ENCODE measurements around the gene TUBGCP2. TPM values are rescaled to one million over a fixed set of nuclear protein-coding genes. Genes with fewer than 3 reads are reported as not detected.
A peak's percentile ranks its signal among the peaks of the same experiment; 100 is the strongest.

TUBGCP2 gene
- total RNA-seq, 1 experiment from 2014 or later: 21.4 TPM

DNA sequence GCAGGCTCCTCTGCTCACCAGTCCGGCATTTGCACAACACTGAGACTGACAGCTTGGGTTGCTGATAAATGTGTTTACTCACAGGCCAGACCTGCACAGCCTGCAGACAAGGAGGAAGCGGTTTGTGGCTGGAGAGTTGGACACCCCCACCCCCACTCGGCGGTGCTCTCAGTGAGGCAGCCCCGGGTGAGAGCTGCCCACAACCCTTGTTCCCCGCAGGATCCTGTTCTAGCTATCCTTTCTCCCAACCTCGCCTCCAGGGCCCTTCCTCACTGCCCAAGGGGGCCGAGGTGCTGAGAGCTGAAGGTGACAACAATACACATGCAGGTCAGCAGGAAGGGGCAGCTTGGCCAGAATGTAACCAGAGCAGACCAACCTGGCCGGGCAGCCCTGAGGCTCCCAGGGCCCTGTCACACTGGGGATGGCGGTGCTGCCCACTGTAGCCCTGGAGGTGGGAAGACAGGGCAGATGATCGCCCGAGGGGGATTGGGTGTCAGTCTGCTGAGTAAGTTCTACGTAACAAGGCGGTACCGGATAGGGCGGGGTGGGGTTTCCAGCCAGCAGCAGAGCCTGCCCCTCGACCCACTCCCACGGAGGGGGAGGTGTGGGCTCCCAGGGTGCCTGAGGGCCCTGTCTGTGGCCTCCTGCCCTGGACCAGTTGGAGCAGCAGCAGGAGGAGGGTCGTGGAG lies 30.0 kb downstream of the TUBGCP2 start:
- Histone ChIP-seq H3K79me2 (ENCODE audit: low read length) (no peaks in the 10 kb centered on the region), H3K27ac (ENCODE audit: low read length) (no peak overlapping the region), H3K9ac (ENCODE audit: low read length) (no peak overlapping the region), H4K20me1 (ENCODE audit: insufficient read depth, low read depth, low read length) (peaks cover 21% of the 10 kb centered on the region; the same call in 1 of the 2 replicates), H2AFZ (ENCODE audit: low read length) (no peak overlapping the region), H3K4me3 (ENCODE audit: low read length) (no peak overlapping the region), H3K9me2 (replicated peaks; ENCODE audit: insufficient read depth, low read length) (no peaks in the 10 kb centered on the region), H3K27me3 (ENCODE audit: low read length) (no peaks in the 10 kb centered on the region), H3K36me3 (ENCODE audit: insufficient read depth, low read length) (no peaks in the 10 kb centered on the region), H3K4me2 (ENCODE audit: low read depth, low read length, poor library complexity, severe bottlenecking) (no peak overlapping the region), H3K4me1 (ENCODE audit: low read length) (peaks cover 16% of the 10 kb centered on the region), H3K9me3 (ENCODE audit: low read length) (no peaks in the 10 kb centered on the region)
- no peak for DNase-seq

DNA sequence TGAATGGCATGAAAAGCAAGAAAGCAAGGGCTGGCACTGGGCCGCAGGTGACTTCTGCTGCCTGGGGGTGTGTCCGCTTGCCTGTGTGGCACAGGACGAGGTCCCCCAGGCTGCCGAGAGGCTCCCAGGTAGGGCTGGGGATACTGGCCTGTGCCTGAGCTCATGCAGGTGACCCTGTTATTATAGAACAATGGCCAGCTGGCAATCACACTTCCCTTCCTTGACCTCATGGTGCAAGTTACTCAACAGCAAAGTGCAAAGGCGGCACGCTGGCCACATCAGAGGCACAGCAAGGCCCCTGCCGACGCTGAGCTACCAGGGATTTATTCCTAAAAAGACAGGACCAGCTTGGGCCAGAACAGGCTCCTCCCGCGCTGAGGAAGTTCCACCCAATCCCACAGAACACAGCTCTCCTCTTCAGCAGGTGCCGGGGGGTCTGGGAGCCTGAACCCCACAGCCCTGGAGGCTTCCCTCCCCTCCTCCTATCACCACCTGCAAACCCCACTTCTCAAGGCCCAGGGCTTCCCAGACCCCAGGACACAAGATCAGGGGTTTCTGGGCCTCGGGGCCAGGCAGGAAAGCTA lies 30.6 kb downstream of the TUBGCP2 start:
- Histone ChIP-seq H3K4me1 (ENCODE audit: low read length) (peaks cover 16% of the 10 kb centered on the region), H3K36me3 (ENCODE audit: insufficient read depth, low read length) (no peaks in the 10 kb centered on the region), H3K79me2 (ENCODE audit: low read length) (no peaks in the 10 kb centered on the region), H3K9me3 (ENCODE audit: low read length) (no peaks in the 10 kb centered on the region), H2AFZ (ENCODE audit: low read length) (no peak overlapping the region), H3K4me2 (ENCODE audit: low read depth, low read length, poor library complexity, severe bottlenecking) (no peak overlapping the region), H3K9ac (ENCODE audit: low read length) (no peak overlapping the region), H3K27me3 (ENCODE audit: low read length) (no peaks in the 10 kb centered on the region), H3K9me2 (replicated peaks; ENCODE audit: insufficient read depth, low read length) (no peaks in the 10 kb centered on the region), H3K4me3 (ENCODE audit: low read length) (no peak overlapping the region), H4K20me1 (ENCODE audit: insufficient read depth, low read depth, low read length) (peaks cover 21% of the 10 kb centered on the region; the same call in 1 of the 2 replicates), H3K27ac (ENCODE audit: low read length) (no peak overlapping the region)
- no peak for DNase-seq

DNA sequence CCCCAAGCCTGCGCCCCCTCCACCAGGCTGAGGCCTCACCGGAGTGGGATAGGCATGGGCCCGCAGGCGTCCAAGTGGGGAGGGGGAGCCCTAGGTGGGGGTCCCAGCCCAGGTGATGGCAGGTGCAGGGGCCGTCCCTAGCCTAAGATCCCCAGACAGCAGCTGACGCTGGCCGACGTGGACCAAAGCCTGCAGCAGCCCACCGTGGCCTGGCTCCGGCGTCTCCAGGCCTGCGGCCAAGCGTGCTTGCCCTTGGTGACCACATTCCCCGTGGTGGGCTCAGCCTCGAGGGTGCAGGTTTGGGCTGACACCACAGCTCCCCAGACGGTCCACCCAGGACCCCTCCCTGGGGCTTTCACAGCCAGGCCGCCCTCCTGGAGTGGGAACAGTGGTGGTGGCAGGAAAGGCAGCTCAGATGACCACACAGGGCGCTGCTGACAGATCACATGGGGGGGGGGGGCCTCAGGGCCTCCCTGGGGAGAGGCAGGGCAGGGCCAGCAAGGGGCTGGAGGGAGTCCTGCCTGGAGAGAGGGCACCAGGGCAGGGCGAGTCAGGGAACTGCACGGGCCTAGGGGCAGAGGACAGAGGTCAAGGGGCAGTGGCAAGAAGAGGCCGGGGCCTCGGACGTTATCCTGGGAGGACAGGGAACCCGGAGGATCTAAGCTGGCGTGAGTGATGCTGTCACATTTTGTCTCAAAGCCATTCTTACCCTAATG lies 31.2 kb downstream of the TUBGCP2 start:
- no peak overlapping the region for H2AFZ ChIP-seq (ENCODE audit: low read length)
- no peaks in the 10 kb centered on the region for H3K9me2 ChIP-seq (replicated peaks; ENCODE audit: insufficient read depth, low read length)
- no peaks in the 10 kb centered on the region for H3K9me3 ChIP-seq (ENCODE audit: low read length)
- H3K27ac ChIP-seq (ENCODE audit: low read length): no peak overlapping the region
- no peaks in the 10 kb centered on the region for H3K79me2 ChIP-seq (ENCODE audit: low read length)
- H3K4me2 ChIP-seq (ENCODE audit: low read depth, low read length, poor library complexity, severe bottlenecking): no peak overlapping the region
- H3K9ac ChIP-seq (ENCODE audit: low read length): no peak overlapping the region
- H4K20me1 ChIP-seq (ENCODE audit: insufficient read depth, low read depth, low read length): peaks cover 21% of the 10 kb centered on the region; the same call in 1 of the 2 replicates
- H3K4me1 ChIP-seq (ENCODE audit: low read length): peaks cover 16% of the 10 kb centered on the region
- H3K36me3 ChIP-seq (ENCODE audit: insufficient read depth, low read length): no peaks in the 10 kb centered on the region
- no peak overlapping the region for H3K4me3 ChIP-seq (ENCODE audit: low read length)
- DNase-seq: no peak
- H3K27me3 ChIP-seq (ENCODE audit: low read length): no peaks in the 10 kb centered on the region

DNA sequence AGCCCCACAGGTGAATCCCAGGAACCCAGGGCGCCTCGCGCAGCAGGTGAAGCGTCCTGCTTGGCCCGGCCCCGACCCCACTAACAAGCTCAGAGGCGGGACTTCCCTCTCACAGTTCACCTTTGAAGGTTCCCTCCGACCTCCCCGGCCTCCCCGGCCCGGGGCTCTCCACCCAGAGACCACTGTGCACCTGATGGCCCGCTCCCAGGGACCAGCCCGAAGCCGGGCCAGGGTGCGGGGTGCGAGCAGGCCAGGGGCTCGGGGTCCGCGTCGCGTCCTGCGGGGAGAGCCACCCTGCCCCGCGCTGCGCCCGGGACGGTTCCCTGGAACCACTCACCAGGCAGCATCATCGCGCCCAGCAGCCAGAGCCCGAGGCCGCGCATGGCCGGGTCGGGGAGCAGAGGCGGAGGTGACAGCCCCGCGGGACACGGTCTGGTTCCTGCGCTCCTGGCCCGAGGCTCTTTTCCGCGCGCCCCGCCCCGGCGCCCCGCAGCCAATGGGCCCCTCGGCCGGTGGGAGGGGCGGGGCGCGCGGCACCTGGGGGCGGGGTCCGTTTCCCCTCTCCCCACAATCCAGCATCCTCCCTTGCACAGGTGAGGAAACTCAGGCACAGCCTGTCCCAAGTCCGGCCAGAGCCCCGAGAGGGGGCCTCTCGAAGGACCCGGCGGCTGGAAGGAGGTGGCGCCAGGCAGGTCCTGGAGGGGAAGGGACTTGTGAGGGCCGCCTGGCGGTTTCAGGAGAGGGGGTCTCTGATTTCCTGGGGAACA lies 32.1 kb downstream of the TUBGCP2 start, which contains the start of gene ADAM8:
TSS of gene ADAM8 (minus strand) at position 434 of the 767 bp plus-strand sequence. CDS start at position 383, 51 bp downstream.
- DNase-seq: peak; percentile 83
- Histone ChIP-seq H3K4me1 (ENCODE audit: low read length) (peaks cover 16% of the 10 kb centered on the region), H3K36me3 (ENCODE audit: insufficient read depth, low read length) (no peaks in the 10 kb centered on the region), H3K79me2 (ENCODE audit: low read length) (no peaks in the 10 kb centered on the region), H3K27me3 (ENCODE audit: low read length) (no peaks in the 10 kb centered on the region), H4K20me1 (ENCODE audit: insufficient read depth, low read depth, low read length) (peaks cover 21% of the 10 kb centered on the region; the same call in 1 of the 2 replicates), H3K9ac (ENCODE audit: low read length) (0 out of 2 replicates have a peak within 1 kb of the TSS, but pooled peaks have one; percentile 37), H3K27ac (ENCODE audit: low read length) (no peak within 1 kb of the TSS), H3K9me3 (ENCODE audit: low read length) (no peaks in the 10 kb centered on the region), H3K9me2 (replicated peaks; ENCODE audit: insufficient read depth, low read length) (no peaks in the 10 kb centered on the region), H3K4me3 (ENCODE audit: low read length) (no peak within 1 kb of the TSS; the same call in 1 of the 2 replicates), H3K4me2 (ENCODE audit: low read depth, low read length, poor library complexity, severe bottlenecking) (peak within 1 kb of the TSS; percentile 47), H2AFZ (ENCODE audit: low read length) (no peak within 1 kb of the TSS)

DNA sequence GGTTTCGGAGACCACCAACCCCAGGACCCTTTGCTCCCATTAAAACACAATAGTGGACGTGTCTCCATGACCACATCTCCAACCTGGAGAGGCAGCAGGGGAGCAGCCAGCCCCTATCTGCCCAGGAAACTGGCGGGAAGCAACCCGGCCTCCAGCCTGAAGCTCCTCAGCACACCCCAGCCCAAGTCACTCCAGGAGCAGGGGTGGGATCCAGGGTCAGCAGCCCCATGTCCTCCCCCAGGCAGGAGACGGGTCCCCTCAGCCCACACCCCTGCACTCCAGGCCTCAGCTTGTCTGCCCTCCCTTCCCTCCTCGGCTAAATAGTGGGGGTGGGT lies 32.6 kb downstream of the TUBGCP2 start:
- Histone ChIP-seq H3K27me3 (ENCODE audit: low read length) (no peaks in the 10 kb centered on the region), H3K79me2 (ENCODE audit: low read length) (no peaks in the 10 kb centered on the region), H3K27ac (ENCODE audit: low read length) (no peak overlapping the region), H3K9ac (ENCODE audit: low read length) (no peak overlapping the region), H3K9me3 (ENCODE audit: low read length) (no peaks in the 10 kb centered on the region), H4K20me1 (ENCODE audit: insufficient read depth, low read depth, low read length) (peaks cover 21% of the 10 kb centered on the region; the same call in 1 of the 2 replicates), H3K4me1 (ENCODE audit: low read length) (peaks cover 16% of the 10 kb centered on the region), H3K36me3 (ENCODE audit: insufficient read depth, low read length) (no peaks in the 10 kb centered on the region), H3K4me2 (ENCODE audit: low read depth, low read length, poor library complexity, severe bottlenecking) (peak overlapping the region; percentile 47), H3K4me3 (ENCODE audit: low read length) (no peak overlapping the region; the same call in 1 of the 2 replicates), H3K9me2 (replicated peaks; ENCODE audit: insufficient read depth, low read length) (no peaks in the 10 kb centered on the region), H2AFZ (ENCODE audit: low read length) (no peak overlapping the region)
- DNase-seq: no peak

DNA sequence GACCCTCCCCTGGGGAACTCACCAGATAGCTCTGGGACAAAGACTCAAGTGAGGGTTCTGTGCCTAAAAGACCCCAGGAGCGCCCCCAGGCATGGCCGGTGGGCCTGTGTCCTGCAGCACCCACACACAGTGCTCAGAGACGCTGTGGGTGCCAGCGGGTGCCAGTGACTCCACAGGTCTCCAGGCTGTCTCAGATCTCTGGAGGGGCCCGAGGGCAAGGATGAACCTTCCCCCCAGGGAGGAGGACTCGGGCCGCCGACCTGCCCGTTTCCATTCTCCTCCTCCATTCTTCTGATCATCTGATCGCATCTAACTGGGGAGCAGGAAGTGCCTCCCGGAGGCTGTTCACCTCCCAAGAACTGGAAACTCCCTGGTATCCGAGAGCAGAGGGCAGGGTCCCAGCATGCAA lies 33.0 kb downstream of the TUBGCP2 start:
- H3K4me3 ChIP-seq (ENCODE audit: low read length): no peak overlapping the region
- no peaks in the 10 kb centered on the region for H3K36me3 ChIP-seq (ENCODE audit: insufficient read depth, low read length)
- H3K4me1 ChIP-seq (ENCODE audit: low read length): peaks cover 16% of the 10 kb centered on the region
- H3K9ac ChIP-seq (ENCODE audit: low read length): no peak overlapping the region
- no peaks in the 10 kb centered on the region for H3K79me2 ChIP-seq (ENCODE audit: low read length)
- peaks cover 21% of the 10 kb centered on the region; the same call in 1 of the 2 replicates for H4K20me1 ChIP-seq (ENCODE audit: insufficient read depth, low read depth, low read length)
- H3K9me3 ChIP-seq (ENCODE audit: low read length): no peaks in the 10 kb centered on the region
- H2AFZ ChIP-seq (ENCODE audit: low read length): no peak overlapping the region
- no peak overlapping the region for H3K27ac ChIP-seq (ENCODE audit: low read length)
- peak; percentile 66 for DNase-seq
- no peaks in the 10 kb centered on the region for H3K27me3 ChIP-seq (ENCODE audit: low read length)
- no peak overlapping the region for H3K4me2 ChIP-seq (ENCODE audit: low read depth, low read length, poor library complexity, severe bottlenecking)
- H3K9me2 ChIP-seq (replicated peaks; ENCODE audit: insufficient read depth, low read length): no peaks in the 10 kb centered on the region

DNA sequence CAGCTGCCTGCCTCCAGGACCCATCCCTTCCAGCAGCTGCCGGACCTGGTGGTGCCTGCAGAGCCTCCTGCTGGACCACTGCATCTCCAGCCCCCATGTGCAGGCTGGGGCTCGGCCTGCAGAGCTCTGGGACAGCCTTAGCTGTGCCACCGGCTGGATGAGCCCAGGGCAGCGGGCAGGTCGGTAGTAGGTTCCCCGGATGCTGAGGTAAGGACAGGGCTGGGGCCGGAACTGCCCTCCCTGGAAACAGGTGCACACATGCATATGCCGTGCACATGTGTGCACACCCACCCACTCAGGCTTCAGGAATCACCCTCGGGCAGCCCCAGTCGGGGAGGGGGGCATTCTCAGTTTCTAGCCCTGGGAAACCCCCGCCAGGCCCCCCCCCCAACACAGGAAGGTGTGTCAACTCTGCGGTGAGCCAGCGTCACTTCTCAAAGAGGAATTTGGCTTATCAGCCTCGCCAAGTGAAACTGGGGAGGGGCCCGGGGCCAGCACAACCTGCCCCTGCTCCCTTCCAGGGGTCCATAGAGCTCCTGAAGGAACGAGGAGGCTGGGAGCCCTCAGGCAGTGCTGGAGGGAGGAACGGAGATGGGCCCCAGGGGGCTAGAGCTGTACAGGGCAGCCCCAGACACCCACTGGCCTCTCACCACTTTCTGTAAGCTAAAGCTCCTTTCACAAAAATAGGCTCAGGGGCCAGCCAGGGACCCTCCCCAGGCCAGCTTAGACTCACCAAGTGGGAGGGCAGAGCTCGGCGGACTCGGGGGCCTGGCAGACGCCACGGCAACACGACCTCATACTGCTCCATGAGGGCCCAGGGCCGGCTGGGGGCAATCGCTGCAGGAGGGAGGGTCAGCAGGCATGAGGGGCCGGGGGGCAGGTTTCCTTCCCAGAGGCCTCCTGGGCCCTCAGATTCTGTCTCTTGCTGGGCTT lies 33.7 kb downstream of the TUBGCP2 start:
- H3K4me1 ChIP-seq (ENCODE audit: low read length): peaks cover 16% of the 10 kb centered on the region
- H3K9me3 ChIP-seq (ENCODE audit: low read length): no peaks in the 10 kb centered on the region
- no peaks in the 10 kb centered on the region for H3K9me2 ChIP-seq (replicated peaks; ENCODE audit: insufficient read depth, low read length)
- no peak overlapping the region for H3K9ac ChIP-seq (ENCODE audit: low read length)
- no peak overlapping the region for H2AFZ ChIP-seq (ENCODE audit: low read length)
- H4K20me1 ChIP-seq (ENCODE audit: insufficient read depth, low read depth, low read length): peaks cover 21% of the 10 kb centered on the region; the same call in 1 of the 2 replicates
- no peak overlapping the region for H3K4me2 ChIP-seq (ENCODE audit: low read depth, low read length, poor library complexity, severe bottlenecking)
- H3K4me3 ChIP-seq (ENCODE audit: low read length): no peak overlapping the region
- no peak overlapping the region for H3K27ac ChIP-seq (ENCODE audit: low read length)
- H3K27me3 ChIP-seq (ENCODE audit: low read length): no peaks in the 10 kb centered on the region
- DNase-seq: peak; percentile 46
- H3K36me3 ChIP-seq (ENCODE audit: insufficient read depth, low read length): no peaks in the 10 kb centered on the region
- H3K79me2 ChIP-seq (ENCODE audit: low read length): no peaks in the 10 kb centered on the region
